ENCODE measurements around the gene FOXK2.

FOXK2 gene

GRCh38 chr17:82648165-82648668 lies 128.7 kb downstream of the FOXK2 start, which contains the start of gene WDR45B:
TSS of gene WDR45B (minus strand) at chr17:82648444. CDS start at chr17:82648340, 104 bp downstream.
- DNase-seq = peak; percentile 92

GRCh38 chr17:82648742-82649331 lies 129.3 kb downstream of the FOXK2 start:
- DNase-seq = no peak

GRCh38 chr17:82649501-82650261 lies 130.1 kb downstream of the FOXK2 start:
- DNase-seq = no peak

GRCh38 chr17:82650723-82651122 lies 131.2 kb downstream of the FOXK2 start:
- DNase-seq = no peak

- no peak for DNase-seq
Observed at GRCh38 chr17:82653651-82654528, 134.4 kb downstream of the FOXK2 start.

Measured in activated CD4-positive, alpha-beta T cell treated with anti-CD3 and anti-CD28 coated beads, Interleukin-2, amount 50 U/mL, for 16 hours (primary cell).